Measurements from ENCODE around the gene GNG7.
"Not testable (repeated sequence)": the region's sequence is repeated elsewhere in the genome, so short reads cannot be mapped to it uniquely, and the experiment has no call there.

Gene GNG7

GRCh38 chr19:2716722-2717637 lies 14.5 kb upstream of the GNG7 start:
- Histone ChIP-seq H3K9ac (ENCODE audit: insufficient read length) (no peak overlapping the region), H3K9me3 (ENCODE audit: low read depth, low read length) (no peaks in the 10 kb centered on the region), H3K27ac (no peak overlapping the region), H3K36me3 (ENCODE audit: insufficient read depth, low read length) (no peaks in the 10 kb centered on the region), H3K4me3 (no peak overlapping the region)
- TF ChIP-seq EZH2 (IDR thresholded peaks at IDR 0.05) (no peak), FOXP2 (optimal IDR thresholded peaks at IDR 0.05; ENCODE audit: control extremely low read depth, extremely low read length, insufficient read depth) (no peak), POLR2AphosphoS5 (IDR thresholded peaks at IDR 0.05; ENCODE audit: borderline replicate concordance, low read depth, low read length) (no peak)
- no peak for DNase-seq (ENCODE audit: low read depth, low spot score)

- Histone ChIP-seq H3K9ac (ENCODE audit: insufficient read length) (no peak overlapping the region), H3K27ac (no peak overlapping the region), H3K9me3 (ENCODE audit: low read depth, low read length) (no peaks in the 10 kb centered on the region), H3K4me3 (no peak overlapping the region), H3K36me3 (ENCODE audit: insufficient read depth, low read length) (no peaks in the 10 kb centered on the region)
- no peak for DNase-seq (ENCODE audit: low read depth, low spot score)
- TF ChIP-seq FOXP2 (optimal IDR thresholded peaks at IDR 0.05; ENCODE audit: control extremely low read depth, extremely low read length, insufficient read depth) = no peak
- TF ChIP-seq EZH2 (IDR thresholded peaks at IDR 0.05) = no peak
- TF ChIP-seq POLR2AphosphoS5 (IDR thresholded peaks at IDR 0.05; ENCODE audit: borderline replicate concordance, low read depth, low read length) = no peak
Observed at GRCh38 chr19:2716275-2716650, 13.8 kb upstream of the GNG7 start.

GRCh38 chr19:2715470-2716274 lies 13.2 kb upstream of the GNG7 start:
- Histone ChIP-seq H3K36me3 (ENCODE audit: insufficient read depth, low read length) (no peaks in the 10 kb centered on the region), H3K9ac (ENCODE audit: insufficient read length) (no peak overlapping the region), H3K9me3 (ENCODE audit: low read depth, low read length) (no peaks in the 10 kb centered on the region), H3K4me3 (no peak overlapping the region), H3K27ac (no peak overlapping the region)
- DNase-seq (ENCODE audit: low read depth, low spot score) = no peak
- TF ChIP-seq POLR2AphosphoS5 (IDR thresholded peaks at IDR 0.05; ENCODE audit: borderline replicate concordance, low read depth, low read length) (no peak), EZH2 (IDR thresholded peaks at IDR 0.05) (no peak), FOXP2 (optimal IDR thresholded peaks at IDR 0.05; ENCODE audit: control extremely low read depth, extremely low read length, insufficient read depth) (no peak)

GRCh38 chr19:2714531-2715269 lies 12.2 kb upstream of the GNG7 start:
- Histone ChIP-seq H3K4me3 (no peak overlapping the region), H3K27ac (no peak overlapping the region), H3K9me3 (ENCODE audit: low read depth, low read length) (no peaks in the 10 kb centered on the region), H3K36me3 (ENCODE audit: insufficient read depth, low read length) (no peaks in the 10 kb centered on the region), H3K9ac (ENCODE audit: insufficient read length) (no peak overlapping the region)
- no peak for TF ChIP-seq FOXP2 (optimal IDR thresholded peaks at IDR 0.05; ENCODE audit: control extremely low read depth, extremely low read length, insufficient read depth)
- TF ChIP-seq EZH2 (IDR thresholded peaks at IDR 0.05) = no peak
- TF ChIP-seq POLR2AphosphoS5 (IDR thresholded peaks at IDR 0.05; ENCODE audit: borderline replicate concordance, low read depth, low read length) = no peak
- no peak for DNase-seq (ENCODE audit: low read depth, low spot score)

GRCh38 chr19:2714102-2714501 lies 11.6 kb upstream of the GNG7 start:
- not testable (repeated sequence) for H3K36me3 ChIP-seq (ENCODE audit: insufficient read depth, low read length); DNase-seq (ENCODE audit: low read depth, low spot score); H3K9me3 ChIP-seq (ENCODE audit: low read depth, low read length); H3K9ac ChIP-seq (ENCODE audit: insufficient read length); H3K27ac ChIP-seq; H3K4me3 ChIP-seq

GRCh38 chr19:2713170-2713569 lies 10.7 kb upstream of the GNG7 start:
- H3K9me3 ChIP-seq (ENCODE audit: low read depth, low read length); H3K4me3 ChIP-seq; H3K9ac ChIP-seq (ENCODE audit: insufficient read length); DNase-seq (ENCODE audit: low read depth, low spot score); H3K27ac ChIP-seq; H3K36me3 ChIP-seq (ENCODE audit: insufficient read depth, low read length): not testable (repeated sequence)

GRCh38 chr19:2711875-2712205 lies 9.3 kb upstream of the GNG7 start:
- DNase-seq (ENCODE audit: low read depth, low spot score) = no peak
- Histone ChIP-seq H3K4me3 (no peak overlapping the region), H3K36me3 (ENCODE audit: insufficient read depth, low read length) (no peaks in the 10 kb centered on the region), H3K9ac (ENCODE audit: insufficient read length) (no peak overlapping the region), H3K27ac (no peak overlapping the region), H3K9me3 (ENCODE audit: low read depth, low read length) (no peaks in the 10 kb centered on the region)
- TF ChIP-seq FOXP2 (optimal IDR thresholded peaks at IDR 0.05; ENCODE audit: control extremely low read depth, extremely low read length, insufficient read depth) (no peak), EZH2 (IDR thresholded peaks at IDR 0.05) (no peak), POLR2AphosphoS5 (IDR thresholded peaks at IDR 0.05; ENCODE audit: borderline replicate concordance, low read depth, low read length) (no peak)

- TF ChIP-seq EZH2 (IDR thresholded peaks at IDR 0.05) (no peak), POLR2AphosphoS5 (IDR thresholded peaks at IDR 0.05; ENCODE audit: borderline replicate concordance, low read depth, low read length) (no peak), FOXP2 (optimal IDR thresholded peaks at IDR 0.05; ENCODE audit: control extremely low read depth, extremely low read length, insufficient read depth) (no peak)
Observed at GRCh38 chr19:2711172-2711874, 8.8 kb upstream of the GNG7 start.

More at GRCh38 chr19:2711172-2711874, 8.8 kb upstream of the GNG7 start:
- no peak overlapping the region for H3K27ac ChIP-seq
- H3K36me3 ChIP-seq (ENCODE audit: insufficient read depth, low read length) = no peaks in the 10 kb centered on the region
- H3K9ac ChIP-seq (ENCODE audit: insufficient read length) = no peak overlapping the region
- no peak overlapping the region for H3K4me3 ChIP-seq
- H3K9me3 ChIP-seq (ENCODE audit: low read depth, low read length) = no peaks in the 10 kb centered on the region
- no peak for DNase-seq (ENCODE audit: low read depth, low spot score)
